ENCODE measurements around the gene LYZL4. TPM values are rescaled to one million over a fixed set of nuclear protein-coding genes. Genes with fewer than 3 reads are reported as not detected.

The LYZL4 gene
- total RNA-seq, 1 experiment from 2014 or later: not detected

- DNase-seq (ENCODE audit: low read depth, low spot score) (no peak), ATAC-seq (no peak)
- ChIA-PET CTCF (no interaction called here), POLR2A (no interaction called here)
- Histone ChIP-seq H3K4me3 (ENCODE audit: low read depth in 2 of 2, low read length in 2 of 2) (no peak overlapping the region), H3K27ac (ENCODE audit: low read length) (no peak overlapping the region), H3K36me3 (ENCODE audit: control insufficient read depth, insufficient read depth, low read length) (no peaks in the 10 kb centered on the region), H3K4me1 (ENCODE audit: control insufficient read depth, insufficient read depth, low read length) (no peaks in the 10 kb centered on the region), H3K27me3 (ENCODE audit: control insufficient read depth, insufficient read depth, low read length) (no peaks in the 10 kb centered on the region), H3K9me3 (ENCODE audit: control insufficient read depth, insufficient read depth, low read depth, low read length) (no peaks in the 10 kb centered on the region)
- no TSS peak for BruUV-seq (replicated peaks)
- in situ Hi-C loops (cut with HindIII; ENCODE audit: low pct_unique_long_range_greater_than_20kb, low sequenced_read_pairs) (no loop called here), intact Hi-C loops (cut with micrococcal nuclease; ENCODE audit: unreplicated experiment) (no loop called here)
- TF ChIP-seq SIN3A (IDR thresholded peaks at IDR 0.05; ENCODE audit: borderline replicate concordance, insufficient read depth, low read depth, low read length): no peak
- TF ChIP-seq TCF7L2 (IDR thresholded peaks at IDR 0.05; ENCODE audit: low read depth, low read length): no peak
These were observed 4.6 kb downstream of the LYZL4 start for GRCh38 chr3:42405857-42406256.

DNA sequence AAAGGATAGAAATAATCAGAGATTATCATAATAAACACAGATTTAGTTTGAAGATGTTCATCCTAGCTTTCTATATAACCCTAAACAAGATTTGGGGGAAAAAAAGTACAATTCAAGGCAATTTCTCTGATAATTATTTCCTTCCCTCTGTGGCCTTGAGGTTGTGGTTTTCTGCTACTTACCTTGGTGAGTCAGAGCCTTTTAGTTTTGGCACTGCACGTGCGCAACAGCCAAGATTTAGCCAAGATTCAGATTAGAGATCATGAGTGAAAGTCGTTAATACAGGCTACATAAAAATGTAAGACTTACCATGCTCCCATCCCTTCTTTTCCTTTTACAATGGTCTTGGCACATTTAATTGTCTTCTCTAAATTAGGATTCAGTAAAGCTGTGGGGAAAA lies 6.7 kb downstream of the LYZL4 start:
- CTCF ChIA-PET: no interaction called here
- no peaks in the 10 kb centered on the region for H3K4me1 ChIP-seq (ENCODE audit: control insufficient read depth, insufficient read depth, low read length)
- TF ChIP-seq TCF7L2 (IDR thresholded peaks at IDR 0.05; ENCODE audit: low read depth, low read length) (no peak), POLR2AphosphoS5 (IDR thresholded peaks at IDR 0.05; ENCODE audit: low read depth, low read length) (no peak), SIN3A (IDR thresholded peaks at IDR 0.05; ENCODE audit: borderline replicate concordance, insufficient read depth, low read depth, low read length) (no peak), CTCF (IDR thresholded peaks at IDR 0.05) (no peak)
- TF ChIP-seq, protein P1, sequence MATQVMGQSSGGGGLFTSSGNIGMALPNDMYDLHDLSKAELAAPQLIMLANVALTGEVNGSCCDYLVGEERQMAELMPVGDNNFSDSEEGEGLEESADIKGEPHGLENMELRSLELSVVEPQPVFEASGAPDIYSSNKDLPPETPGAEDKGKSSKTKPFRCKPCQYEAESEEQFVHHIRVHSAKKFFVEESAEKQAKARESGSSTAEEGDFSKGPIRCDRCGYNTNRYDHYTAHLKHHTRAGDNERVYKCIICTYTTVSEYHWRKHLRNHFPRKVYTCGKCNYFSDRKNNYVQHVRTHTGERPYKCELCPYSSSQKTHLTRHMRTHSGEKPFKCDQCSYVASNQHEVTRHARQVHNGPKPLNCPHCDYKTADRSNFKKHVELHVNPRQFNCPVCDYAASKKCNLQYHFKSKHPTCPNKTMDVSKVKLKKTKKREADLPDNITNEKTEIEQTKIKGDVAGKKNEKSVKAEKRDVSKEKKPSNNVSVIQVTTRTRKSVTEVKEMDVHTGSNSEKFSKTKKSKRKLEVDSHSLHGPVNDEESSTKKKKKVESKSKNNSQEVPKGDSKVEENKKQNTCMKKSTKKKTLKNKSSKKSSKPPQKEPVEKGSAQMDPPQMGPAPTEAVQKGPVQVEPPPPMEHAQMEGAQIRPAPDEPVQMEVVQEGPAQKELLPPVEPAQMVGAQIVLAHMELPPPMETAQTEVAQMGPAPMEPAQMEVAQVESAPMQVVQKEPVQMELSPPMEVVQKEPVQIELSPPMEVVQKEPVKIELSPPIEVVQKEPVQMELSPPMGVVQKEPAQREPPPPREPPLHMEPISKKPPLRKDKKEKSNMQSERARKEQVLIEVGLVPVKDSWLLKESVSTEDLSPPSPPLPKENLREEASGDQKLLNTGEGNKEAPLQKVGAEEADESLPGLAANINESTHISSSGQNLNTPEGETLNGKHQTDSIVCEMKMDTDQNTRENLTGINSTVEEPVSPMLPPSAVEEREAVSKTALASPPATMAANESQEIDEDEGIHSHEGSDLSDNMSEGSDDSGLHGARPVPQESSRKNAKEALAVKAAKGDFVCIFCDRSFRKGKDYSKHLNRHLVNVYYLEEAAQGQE (IDR thresholded peaks at IDR 0.05; ENCODE audit: insufficient read depth in 1 of 2, low read depth in 2 of 2, low read length in 1 of 2): no peak
- no peak overlapping the region for H3K27ac ChIP-seq (ENCODE audit: low read length)
- POLR2A ChIA-PET: no interaction called here
- in situ Hi-C loops (cut with HindIII; ENCODE audit: low pct_unique_long_range_greater_than_20kb, low sequenced_read_pairs) (no loop called here), intact Hi-C loops (cut with micrococcal nuclease; ENCODE audit: unreplicated experiment) (no loop called here)
- no peak overlapping the region for H3K4me3 ChIP-seq (ENCODE audit: low read depth in 2 of 2, low read length in 2 of 2)
- no peaks in the 10 kb centered on the region for H3K9me3 ChIP-seq (ENCODE audit: control insufficient read depth, insufficient read depth, low read depth, low read length)
- no peak for ATAC-seq
- BruUV-seq (replicated peaks): no TSS peak
- no peak for DNase-seq (ENCODE audit: low read depth, low spot score)
- H3K36me3 ChIP-seq (ENCODE audit: control insufficient read depth, insufficient read depth, low read length): no peaks in the 10 kb centered on the region
- H3K27me3 ChIP-seq (ENCODE audit: control insufficient read depth, insufficient read depth, low read length): no peaks in the 10 kb centered on the region; the same call in 1 of the 2 replicates

- DNase-seq (ENCODE audit: low read depth, low spot score) (no peak), ATAC-seq (no peak)
- no peaks in the 10 kb centered on the region for H3K9me3 ChIP-seq (ENCODE audit: control insufficient read depth, insufficient read depth, low read depth, low read length)
- no peak overlapping the region for H3K27ac ChIP-seq (ENCODE audit: low read length)
- intact Hi-C loops (cut with micrococcal nuclease; ENCODE audit: unreplicated experiment): no loop called here
- CTCF ChIA-PET: interaction anchor here (0.7 kb wide), 1 partner anchor 22 kb away, joined by 3 read pairs; no protein-coding TSS in a partner anchor
- no peaks in the 10 kb centered on the region for H3K4me1 ChIP-seq (ENCODE audit: control insufficient read depth, insufficient read depth, low read length)
- POLR2A ChIA-PET: no interaction called here
- H3K27me3 ChIP-seq (ENCODE audit: control insufficient read depth, insufficient read depth, low read length): no peaks in the 10 kb centered on the region; the same call in 1 of the 2 replicates
- in situ Hi-C loops (cut with HindIII; ENCODE audit: low pct_unique_long_range_greater_than_20kb, low sequenced_read_pairs): no loop called here
- H3K36me3 ChIP-seq (ENCODE audit: control insufficient read depth, insufficient read depth, low read length): no peaks in the 10 kb centered on the region
- TF ChIP-seq, protein P1 (IDR thresholded peaks at IDR 0.05; ENCODE audit: insufficient read depth in 1 of 2, low read depth in 2 of 2, low read length in 1 of 2): no peak
- no peak for TF ChIP-seq CTCF (IDR thresholded peaks at IDR 0.05)
- no peak for TF ChIP-seq SIN3A (IDR thresholded peaks at IDR 0.05; ENCODE audit: borderline replicate concordance, insufficient read depth, low read depth, low read length)
- TF ChIP-seq POLR2AphosphoS5 (IDR thresholded peaks at IDR 0.05; ENCODE audit: low read depth, low read length): no peak
- no peak overlapping the region for H3K4me3 ChIP-seq (ENCODE audit: low read depth in 2 of 2, low read length in 2 of 2)
- no TSS peak for BruUV-seq (replicated peaks)
These were observed 7.9 kb downstream of the LYZL4 start for GRCh38 chr3:42402394-42403096.
